HepG2 (cell line): ENCODE data around the gene NOTCH4. TPM values are rescaled to one million over a fixed set of nuclear protein-coding genes. Genes with fewer than 3 reads are reported as not detected.
A peak's percentile ranks its signal among the peaks of the same experiment; 100 is the strongest.

ENCODE experiments used
- CC2D1A ChIP-seq: sonication (generic); formaldehyde crosslinking; IDR thresholded peaks from 2 replicates; pipeline ENCODE4 v1.8.1; 2023; ENCODE audit warnings: mild to moderate bottlenecking, missing genetic modification reagents
- CEBPZ ChIP-seq: IDR thresholded peaks from 2 replicates; pipeline ENCODE4 v1.6.1; 2012; ENCODE audit warnings: low read length, improper control_type of control experiment
- ESRRA ChIP-seq: sonication (generic); formaldehyde crosslinking; IDR thresholded peaks from 2 replicates; pipeline ENCODE4 v1.5.1; 2020; ENCODE audit warnings: mild to moderate bottlenecking, low read depth, missing genetic modification reagents
- HOMEZ ChIP-seq: IDR thresholded peaks from 2 replicates; pipeline ENCODE4 v1.6.1; 2016; ENCODE audit warnings: low read depth
- IRF1 ChIP-seq: sonication (generic); formaldehyde crosslinking; IDR thresholded peaks from 2 replicates; pipeline ENCODE4 v1.4.0; 2020; ENCODE audit warnings: low read depth, mild to moderate bottlenecking, missing genetic modification reagents
- RARA ChIP-seq: IDR thresholded peaks from 2 replicates; pipeline ENCODE4 v1.6.1; 2016; ENCODE audit warnings: missing genetic modification reagents, missing compliant biosample characterization
- RERE ChIP-seq: IDR thresholded peaks from 2 replicates; pipeline ENCODE4 v1.6.1; 2016; ENCODE audit warnings: low read depth, missing genetic modification reagents, missing compliant biosample characterization
- SRSF9 ChIP-seq: fragments of 200-400 bp; formaldehyde crosslinking; IDR thresholded peaks from 2 replicates; pipeline ENCODE4 v1.6.1; 2018; ENCODE audit warnings: borderline replicate concordance, mild to moderate bottlenecking, low read depth, low read length; ENCODE audit not compliant: insufficient read depth, poor library complexity, severe bottlenecking
- STAG1 ChIP-seq: sonication (generic); formaldehyde crosslinking; IDR thresholded peaks from 2 replicates; pipeline ENCODE4 v1.4.0; 2020; ENCODE audit warnings: missing genetic modification reagents
- ZBTB33 ChIP-seq: sonication (generic); formaldehyde crosslinking; IDR thresholded peaks from 2 replicates; pipeline ENCODE4 v1.4.0; 2020; ENCODE audit warnings: missing genetic modification reagents
- ZC3H13 ChIP-seq: sonication (generic); formaldehyde crosslinking; IDR thresholded peaks from 2 replicates; pipeline ENCODE4 v1.8.1; 2023; ENCODE audit warnings: mild to moderate bottlenecking, missing genetic modification reagents, moderate library complexity
- ZNF230 ChIP-seq: sonication (generic); formaldehyde crosslinking; IDR thresholded peaks from 2 replicates; pipeline ENCODE4 v1.4.0; 2020; ENCODE audit warnings: mild to moderate bottlenecking, missing genetic modification reagents
- ZNF264 ChIP-seq: sonication (generic); formaldehyde crosslinking; IDR thresholded peaks from 2 replicates; pipeline ENCODE4 v1.4.0; 2020; ENCODE audit warnings: missing genetic modification reagents
- ZNF788 ChIP-seq: sonication (generic); formaldehyde crosslinking; IDR thresholded peaks from 2 replicates; pipeline ENCODE4 v1.5.0; 2020; ENCODE audit warnings: mild to moderate bottlenecking, missing genetic modification reagents, borderline replicate concordance
- polyA plus RNA-seq, 8 experiments: library from polyadenylated mRNA; depleted of rRNA in 3 of 8; stranded (reverse) in 7 of 8; unstranded in 1 of 8; fragments of >200 nt; fragmentation: Illumina TruSeq in 4 of 8; extraction: Trizol in 4 of 8; gene quantifications; 2 replicates each; pipeline versions ENCODE4 v1.2.1 to v1.2.3, GENCODE V29; 2011 to 2016; ENCODE audit warnings: low read depth in 4 of 8, missing spikeins in 1 of 8, mixed read lengths in 1 of 8; ENCODE audit not compliant: insufficient read depth in 1 of 8
- total RNA-seq, 5 experiments: library from RNA; depleted of rRNA; stranded (reverse); fragments of >200 nt; fragmentation: Illumina TruSeq; extraction: Trizol; gene quantifications; 2 replicates each; pipeline ENCODE4 v1.2.3, GENCODE V29; 2016; ENCODE audit warnings: low read depth in 1 of 5

The NOTCH4 gene
- total and polyA plus RNA-seq, 2 of the 13 experiments (the other 11 are each of a cell fraction or from before 2014, with no cell fraction given) = 0.51 to 0.83 TPM

GRCh38 chr6:32208996-32209395 lies 14.9 kb downstream of the NOTCH4 start (continued):
- no peak for TF ChIP-seq CEBPZ
- no peak for TF ChIP-seq SRSF9
- TF ChIP-seq CC2D1A (CRISPR knock-in tag) = no peak
- TF ChIP-seq ESRRA (CRISPR knock-in tag) = peak; percentile 45; the same call in 1 of the 2 replicates
- TF ChIP-seq ZC3H13 (CRISPR knock-in tag) = no peak
- no peak for TF ChIP-seq ZNF230 (CRISPR knock-in tag)
- TF ChIP-seq RERE (CRISPR knock-in tag) = no peak
- TF ChIP-seq STAG1 = no peak
- no peak for TF ChIP-seq HOMEZ (CRISPR knock-in tag)
- TF ChIP-seq RARA = 0 out of 2 replicates have a peak, but pooled peaks have one; percentile 31
- TF ChIP-seq IRF1 (CRISPR knock-in tag) = no peak
- no peak for TF ChIP-seq ZNF264
- no peak for TF ChIP-seq ZBTB33 (CRISPR knock-in tag)
- no peak for TF ChIP-seq ZNF788 (CRISPR knock-in tag)
